Osteoblast (primary cell): Measurements from ENCODE around the gene RBFOX2. TPM values are rescaled to one million over a fixed set of nuclear protein-coding genes. Genes with fewer than 3 reads are reported as not detected.

Experiments
- DNase-seq: peaks from one replicate; pipeline ENCODE4 v3.0.0; 2011; ENCODE audit warnings: low spot score, mixed read lengths; ENCODE audit not compliant: insufficient read length; ENCODE audit errors: missing footprints
- H2AFZ ChIP-seq: 2 replicates; pipeline ENCODE4 v1.6.0; 2011; ENCODE audit warnings: mild to moderate bottlenecking, low read length
- H3K27ac ChIP-seq: 2 replicates; pipeline ENCODE4 v1.5.1; 2011; ENCODE audit warnings: mild to moderate bottlenecking, low read depth, low read length, moderate library complexity
- H3K27me3 ChIP-seq: 2 replicates; pipeline ENCODE4 v1.6.0; 2012; ENCODE audit warnings: mild to moderate bottlenecking, control low read depth, inconsistent platforms, low read length, moderate library complexity; ENCODE audit not compliant: insufficient read depth
- H3K36me3 ChIP-seq: 2 replicates; pipeline ENCODE4 v1.5.1; 2011; ENCODE audit warnings: mild to moderate bottlenecking, low read length, control low read depth, moderate library complexity; ENCODE audit not compliant: insufficient read depth
- H3K4me1 ChIP-seq: 2 replicates; pipeline ENCODE4 v1.5.1; 2011; ENCODE audit warnings: mild to moderate bottlenecking, low read length, control low read depth, moderate library complexity; ENCODE audit not compliant: insufficient read depth
- H3K4me2 ChIP-seq: 2 replicates; pipeline ENCODE4 v1.6.0; 2011; ENCODE audit warnings: mild to moderate bottlenecking, low read length; ENCODE audit not compliant: insufficient read depth
- H3K4me3 ChIP-seq: fragments of 200-600 bp; sonication (generic); 3 replicates; pipeline ENCODE4 v1.5.1; 2012; ENCODE audit warnings: mild to moderate bottlenecking, low read length, inconsistent platforms; ENCODE audit not compliant: insufficient read depth
- H3K79me2 ChIP-seq: 2 replicates; pipeline ENCODE4 v1.6.0; 2012; ENCODE audit warnings: mild to moderate bottlenecking, low read length, control low read depth, inconsistent platforms; ENCODE audit not compliant: insufficient read depth
- H3K9me3 ChIP-seq: 2 replicates; pipeline ENCODE4 v1.5.1; 2011; ENCODE audit warnings: low read depth, low read length, control low read depth
- H4K20me1 ChIP-seq: 2 replicates; pipeline ENCODE4 v1.6.0; 2012; ENCODE audit warnings: mild to moderate bottlenecking, low read length, control low read depth; ENCODE audit not compliant: insufficient read depth
- total RNA-seq: library from RNA; depleted of rRNA; stranded (reverse); fragments of >200 nt; gene quantifications from 2 replicates; pipeline ENCODE4 v1.2.3, GENCODE V29; 2012
- TF ChIP-seq, protein P1 (sequence below): IDR thresholded peaks from 2 replicates; pipeline ENCODE4 v1.5.1; 2011; ENCODE audit warnings: mild to moderate bottlenecking, low read depth, low read length, moderate library complexity; ENCODE audit errors: extremely low read depth

Gene RBFOX2
- total RNA-seq, 1 donor: 171 TPM

DNA sequence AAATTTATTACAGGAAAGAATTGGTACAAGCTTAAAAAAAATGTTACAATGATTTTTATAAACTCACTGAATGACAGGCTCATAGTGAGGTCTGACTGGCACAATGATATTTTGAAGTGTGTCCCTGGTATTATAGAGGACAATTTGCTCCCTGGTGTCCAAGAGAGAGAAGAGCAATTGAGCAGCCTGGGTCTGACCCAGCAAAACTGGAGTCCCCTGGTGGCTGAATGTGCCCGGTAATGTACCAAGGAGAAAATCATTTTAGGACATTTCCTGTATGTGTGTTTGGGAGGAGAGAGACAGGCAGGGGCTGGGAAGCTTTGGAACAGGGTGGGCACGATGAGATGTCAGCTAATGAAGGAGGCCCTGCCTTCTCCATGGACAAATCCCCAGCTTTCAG is 185.7 kb downstream of the RBFOX2 start:
- no peaks in the 10 kb centered on the region for H3K9me3 ChIP-seq
- H3K4me2 ChIP-seq: no peak overlapping the region
- H3K27ac ChIP-seq: peak overlapping the region; percentile 30
- H4K20me1 ChIP-seq: no peaks in the 10 kb centered on the region
- no peak overlapping the region for H3K4me3 ChIP-seq
- peaks cover 48% of the 10 kb centered on the region for H3K79me2 ChIP-seq
- no peak overlapping the region for H2AFZ ChIP-seq
- no peaks in the 10 kb centered on the region for H3K36me3 ChIP-seq
- TF ChIP-seq, protein P1, sequence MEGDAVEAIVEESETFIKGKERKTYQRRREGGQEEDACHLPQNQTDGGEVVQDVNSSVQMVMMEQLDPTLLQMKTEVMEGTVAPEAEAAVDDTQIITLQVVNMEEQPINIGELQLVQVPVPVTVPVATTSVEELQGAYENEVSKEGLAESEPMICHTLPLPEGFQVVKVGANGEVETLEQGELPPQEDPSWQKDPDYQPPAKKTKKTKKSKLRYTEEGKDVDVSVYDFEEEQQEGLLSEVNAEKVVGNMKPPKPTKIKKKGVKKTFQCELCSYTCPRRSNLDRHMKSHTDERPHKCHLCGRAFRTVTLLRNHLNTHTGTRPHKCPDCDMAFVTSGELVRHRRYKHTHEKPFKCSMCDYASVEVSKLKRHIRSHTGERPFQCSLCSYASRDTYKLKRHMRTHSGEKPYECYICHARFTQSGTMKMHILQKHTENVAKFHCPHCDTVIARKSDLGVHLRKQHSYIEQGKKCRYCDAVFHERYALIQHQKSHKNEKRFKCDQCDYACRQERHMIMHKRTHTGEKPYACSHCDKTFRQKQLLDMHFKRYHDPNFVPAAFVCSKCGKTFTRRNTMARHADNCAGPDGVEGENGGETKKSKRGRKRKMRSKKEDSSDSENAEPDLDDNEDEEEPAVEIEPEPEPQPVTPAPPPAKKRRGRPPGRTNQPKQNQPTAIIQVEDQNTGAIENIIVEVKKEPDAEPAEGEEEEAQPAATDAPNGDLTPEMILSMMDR: peak; percentile 80
- DNase-seq: peak; percentile 51
- no peaks in the 10 kb centered on the region for H3K27me3 ChIP-seq
- peaks cover 11% of the 10 kb centered on the region for H3K4me1 ChIP-seq

DNA sequence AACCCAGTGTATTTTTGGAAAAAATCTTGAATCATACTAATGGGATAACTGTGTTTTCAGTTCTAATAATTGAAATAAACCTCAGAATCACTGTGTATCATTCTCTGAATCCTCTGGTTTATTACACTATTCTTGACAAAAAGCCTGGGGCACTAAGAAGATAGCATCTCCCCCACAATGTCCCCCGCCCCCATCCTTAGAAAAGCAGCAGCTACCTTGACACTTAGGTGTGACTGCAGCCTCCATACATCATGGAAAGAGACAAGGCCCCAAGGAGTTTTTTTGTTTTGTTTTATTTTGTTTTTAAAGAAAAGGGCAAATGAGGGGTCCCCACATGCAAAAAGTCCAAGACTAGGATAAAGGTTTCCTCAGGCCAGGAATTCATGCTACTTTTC is 186.1 kb downstream of the RBFOX2 start:
- Histone ChIP-seq H3K79me2 (peaks cover 52% of the 10 kb centered on the region), H3K27ac (peak overlapping the region; percentile 35)

DNA sequence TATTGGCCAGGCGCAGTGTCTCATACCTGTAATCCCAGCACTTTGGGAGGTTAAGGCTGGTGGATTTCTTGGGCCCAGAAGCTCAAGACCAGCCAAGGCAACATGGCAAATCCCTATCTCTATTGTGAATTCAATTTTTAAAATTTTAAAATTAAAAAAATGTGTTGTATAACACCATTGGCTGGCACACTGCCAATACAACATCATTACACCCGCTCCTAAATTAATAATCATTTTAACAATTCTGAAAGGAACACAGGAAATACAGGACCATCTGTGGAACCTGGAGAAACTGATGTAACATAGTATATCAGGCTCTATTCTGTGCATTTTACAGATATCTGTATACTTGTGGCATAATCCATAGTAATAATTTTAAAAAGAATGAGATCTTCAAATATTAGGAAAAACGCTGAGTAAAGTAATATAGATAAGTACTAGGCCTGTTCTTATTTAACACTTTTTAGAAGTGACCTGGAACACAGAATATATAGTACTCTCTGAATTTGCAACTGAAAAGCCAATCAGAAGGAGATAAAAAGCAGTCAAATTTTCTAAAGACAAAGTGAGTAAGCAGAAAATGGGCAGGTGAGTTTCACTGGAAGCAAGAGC is 186.6 kb downstream of the RBFOX2 start:
- no peak for DNase-seq
- H2AFZ ChIP-seq: no peak overlapping the region
- no peaks in the 10 kb centered on the region for H3K9me3 ChIP-seq
- peaks cover 8% of the 10 kb centered on the region for H4K20me1 ChIP-seq
- H3K27me3 ChIP-seq: no peaks in the 10 kb centered on the region
- no peak overlapping the region for H3K27ac ChIP-seq
- no peak overlapping the region for H3K4me2 ChIP-seq
- H3K4me1 ChIP-seq: peaks cover 20% of the 10 kb centered on the region
- H3K4me3 ChIP-seq: no peak overlapping the region
- H3K36me3 ChIP-seq: no peaks in the 10 kb centered on the region
- peaks cover 58% of the 10 kb centered on the region for H3K79me2 ChIP-seq
- TF ChIP-seq, protein P1: no peak

More for the DNA sequence above, 186.1 kb downstream of the RBFOX2 start:
- peaks cover 3% of the 10 kb centered on the region for H4K20me1 ChIP-seq
- DNase-seq: no peak
- no peaks in the 10 kb centered on the region for H3K36me3 ChIP-seq
- no peak overlapping the region for H3K4me3 ChIP-seq
- H3K9me3 ChIP-seq: no peaks in the 10 kb centered on the region
- no peak overlapping the region for H3K4me2 ChIP-seq
- peaks cover 15% of the 10 kb centered on the region for H3K4me1 ChIP-seq
- H3K27me3 ChIP-seq: no peaks in the 10 kb centered on the region
- TF ChIP-seq, protein P1: no peak
- no peak overlapping the region for H2AFZ ChIP-seq

DNA sequence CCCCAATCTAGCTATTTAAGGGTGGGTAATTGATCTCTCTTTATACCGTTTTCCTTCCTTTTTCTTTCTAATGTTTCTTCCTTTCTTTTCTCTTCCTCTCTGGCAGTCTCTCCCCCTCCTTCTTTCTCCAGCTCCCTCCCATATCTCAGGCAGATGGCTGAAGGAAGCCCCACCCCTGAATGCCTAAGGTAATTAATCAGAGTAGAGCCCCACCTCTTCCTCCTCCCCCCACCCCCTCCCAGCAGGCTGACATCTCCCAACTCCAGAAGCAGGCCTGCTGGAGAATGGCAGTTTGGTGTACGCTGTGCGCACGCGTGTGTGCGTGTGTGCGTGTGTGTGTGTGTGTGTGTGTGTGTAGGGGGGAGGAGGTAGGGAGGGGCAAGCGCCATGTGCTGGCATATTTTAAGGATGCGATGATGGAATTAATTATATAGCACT is 188.3 kb downstream of the RBFOX2 start:
- TF ChIP-seq, protein P1: no peak
- peaks cover 16% of the 10 kb centered on the region for H4K20me1 ChIP-seq

More for the DNA sequence above, 188.3 kb downstream of the RBFOX2 start:
- DNase-seq: peak; percentile 78
- H3K79me2 ChIP-seq: peaks cover 59% of the 10 kb centered on the region
- no peaks in the 10 kb centered on the region for H3K27me3 ChIP-seq
- peak overlapping the region; percentile 57 for H2AFZ ChIP-seq
- no peaks in the 10 kb centered on the region for H3K9me3 ChIP-seq
- peak overlapping the region; percentile 74 for H3K27ac ChIP-seq
- peak overlapping the region; percentile 88 for H3K4me2 ChIP-seq
- peaks cover 37% of the 10 kb centered on the region for H3K4me1 ChIP-seq
- H3K4me3 ChIP-seq: peak overlapping the region; percentile 81
- no peaks in the 10 kb centered on the region for H3K36me3 ChIP-seq
